Loucy (cell line): ENCODE measurements around the gene CDH15.

ENCODE experiments used
- H2AFZ ChIP-seq: fragments of 200-600 bp; sonication (generic); 2 replicates; pipeline ENCODE4 v1.6.0; 2016; ENCODE audit warnings: antibody characterized with exemption, mild to moderate bottlenecking, low read length, moderate library complexity
- H3F3A ChIP-seq: fragments of 200-600 bp; 2 replicates; pipeline ENCODE4 v1.6.0; 2016; ENCODE audit warnings: antibody characterized with exemption, low read depth, mild to moderate bottlenecking
- H3K27me3 ChIP-seq: fragments of 200-600 bp; sonication (generic); 2 replicates; pipeline ENCODE4 v1.6.1; 2014; ENCODE audit warnings: low read length, mild to moderate bottlenecking; ENCODE audit not compliant: insufficient read depth, poor library complexity, severe bottlenecking
- H3K36me3 ChIP-seq: fragments of 200-600 bp; sonication (generic); 2 replicates; pipeline ENCODE4 v1.6.1; 2016; ENCODE audit warnings: low read length; ENCODE audit not compliant: insufficient read depth
- H3K4me1 ChIP-seq: fragments of 200-600 bp; sonication (generic); 2 replicates; pipeline ENCODE4 v1.5.1; 2014; ENCODE audit warnings: low read length, mild to moderate bottlenecking; ENCODE audit not compliant: insufficient read depth, poor library complexity, severe bottlenecking
- H3K4me2 ChIP-seq: fragments of 200-600 bp; sonication (generic); 2 replicates; pipeline ENCODE4 v1.6.0; 2014; ENCODE audit warnings: antibody characterized with exemption, low read length, low read depth, mild to moderate bottlenecking; ENCODE audit not compliant: poor library complexity, severe bottlenecking
- H3K4me3 ChIP-seq: fragments of 200-600 bp; sonication (generic); 2 replicates; pipeline ENCODE4 v1.5.1; 2014; ENCODE audit warnings: low read length, mild to moderate bottlenecking, mixed read lengths; ENCODE audit not compliant: poor library complexity, severe bottlenecking
- H3K79me2 ChIP-seq: fragments of 200-600 bp; sonication (generic); 2 replicates; pipeline ENCODE4 v1.6.1; 2014; ENCODE audit warnings: low read length; ENCODE audit not compliant: insufficient read depth
- H3K9ac ChIP-seq: fragments of 200-600 bp; sonication (generic); 2 replicates; pipeline ENCODE4 v1.6.0; 2014; ENCODE audit warnings: mild to moderate bottlenecking, low read depth, low read length, moderate library complexity; ENCODE audit not compliant: poor library complexity, severe bottlenecking
- H3K9me2 ChIP-seq: fragments of 200-600 bp; sonication (generic); replicated peaks from 2 replicates; pipeline ENCODE4 v1.6.1; 2016; ENCODE audit warnings: low read depth, low read length, mixed read lengths
- H3K9me3 ChIP-seq: fragments of 200-600 bp; sonication (generic); 2 replicates; pipeline ENCODE4 v1.6.1; 2014; ENCODE audit warnings: mild to moderate bottlenecking, antibody characterized with exemption, low read length, low read depth; ENCODE audit not compliant: insufficient read depth
- H4K20me1 ChIP-seq: fragments of 200-600 bp; sonication (generic); 2 replicates; pipeline ENCODE4 v1.6.0; 2014; ENCODE audit warnings: antibody characterized with exemption, low read length, mild to moderate bottlenecking; ENCODE audit not compliant: insufficient read depth, poor library complexity, severe bottlenecking
- EZH2phosphoT487 ChIP-seq: fragments of 200-600 bp; IDR thresholded peaks from 2 replicates; pipeline ENCODE4 v1.6.1; 2018; ENCODE audit warnings: antibody characterized with exemption, mild to moderate bottlenecking, moderate library complexity, borderline replicate concordance
- TF ChIP-seq, protein P1 (sequence below): fragments of 200-600 bp; sonication (generic); conservative IDR thresholded peaks from 2 replicates; pipeline ENCODE4 v1.5.1; 2014; ENCODE audit warnings: mild to moderate bottlenecking, antibody characterized with exemption, low read length

The CDH15 gene

DNA sequence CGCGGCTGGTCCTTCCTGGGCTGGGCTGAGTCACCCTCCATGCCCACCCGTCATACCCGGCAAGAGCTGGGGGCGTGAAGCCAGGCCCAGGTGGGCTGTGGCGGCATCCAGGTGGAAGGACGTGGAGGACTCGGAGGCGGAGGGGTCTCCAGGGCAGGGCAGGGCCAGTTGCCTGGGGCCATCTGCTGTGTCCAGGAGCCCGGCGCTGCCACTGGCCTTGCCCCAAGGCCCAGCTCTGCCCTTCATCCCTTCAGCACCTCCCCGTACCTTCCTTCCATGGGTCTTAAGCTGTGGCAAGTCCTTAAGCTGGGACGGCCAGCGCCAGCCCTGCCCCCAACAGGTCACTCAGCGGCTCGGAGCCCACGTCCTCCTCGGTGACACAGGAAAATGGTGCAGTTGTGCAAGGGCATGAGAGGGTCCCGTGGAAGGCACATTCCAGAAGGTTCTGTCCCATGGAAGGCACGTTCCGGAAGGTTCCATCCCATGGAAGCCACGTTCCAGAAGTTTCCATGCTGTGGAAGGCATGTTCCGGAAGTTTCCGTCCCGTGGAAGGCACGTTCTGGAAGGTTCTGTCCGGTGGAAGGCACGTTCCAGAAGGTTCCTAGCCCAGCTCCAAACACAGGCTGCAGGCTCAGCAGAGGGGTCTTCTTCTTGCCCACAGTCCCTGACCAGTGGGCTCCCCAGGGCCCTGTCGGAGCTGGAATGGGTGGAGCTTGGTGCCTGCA lies 10.4 kb upstream of the CDH15 start:
- no peaks in the 10 kb centered on the region for H3K79me2 ChIP-seq
- H3K4me3 ChIP-seq: no peak overlapping the region
- H3K9me2 ChIP-seq: no peaks in the 10 kb centered on the region
- H2AFZ ChIP-seq: no peak overlapping the region
- H3K27me3 ChIP-seq: no peaks in the 10 kb centered on the region
- H3K4me1 ChIP-seq: no peaks in the 10 kb centered on the region
- no peaks in the 10 kb centered on the region for H4K20me1 ChIP-seq
- H3K4me2 ChIP-seq: no peak overlapping the region
- H3F3A ChIP-seq: peaks cover 3% of the 10 kb centered on the region; the same call in 1 of the 2 replicates
- H3K36me3 ChIP-seq: no peaks in the 10 kb centered on the region
- H3K9ac ChIP-seq: no peak overlapping the region
- TF ChIP-seq, protein P1, sequence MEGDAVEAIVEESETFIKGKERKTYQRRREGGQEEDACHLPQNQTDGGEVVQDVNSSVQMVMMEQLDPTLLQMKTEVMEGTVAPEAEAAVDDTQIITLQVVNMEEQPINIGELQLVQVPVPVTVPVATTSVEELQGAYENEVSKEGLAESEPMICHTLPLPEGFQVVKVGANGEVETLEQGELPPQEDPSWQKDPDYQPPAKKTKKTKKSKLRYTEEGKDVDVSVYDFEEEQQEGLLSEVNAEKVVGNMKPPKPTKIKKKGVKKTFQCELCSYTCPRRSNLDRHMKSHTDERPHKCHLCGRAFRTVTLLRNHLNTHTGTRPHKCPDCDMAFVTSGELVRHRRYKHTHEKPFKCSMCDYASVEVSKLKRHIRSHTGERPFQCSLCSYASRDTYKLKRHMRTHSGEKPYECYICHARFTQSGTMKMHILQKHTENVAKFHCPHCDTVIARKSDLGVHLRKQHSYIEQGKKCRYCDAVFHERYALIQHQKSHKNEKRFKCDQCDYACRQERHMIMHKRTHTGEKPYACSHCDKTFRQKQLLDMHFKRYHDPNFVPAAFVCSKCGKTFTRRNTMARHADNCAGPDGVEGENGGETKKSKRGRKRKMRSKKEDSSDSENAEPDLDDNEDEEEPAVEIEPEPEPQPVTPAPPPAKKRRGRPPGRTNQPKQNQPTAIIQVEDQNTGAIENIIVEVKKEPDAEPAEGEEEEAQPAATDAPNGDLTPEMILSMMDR: no peak
- no peak for TF ChIP-seq EZH2phosphoT487
- H3K9me3 ChIP-seq: no peaks in the 10 kb centered on the region

DNA sequence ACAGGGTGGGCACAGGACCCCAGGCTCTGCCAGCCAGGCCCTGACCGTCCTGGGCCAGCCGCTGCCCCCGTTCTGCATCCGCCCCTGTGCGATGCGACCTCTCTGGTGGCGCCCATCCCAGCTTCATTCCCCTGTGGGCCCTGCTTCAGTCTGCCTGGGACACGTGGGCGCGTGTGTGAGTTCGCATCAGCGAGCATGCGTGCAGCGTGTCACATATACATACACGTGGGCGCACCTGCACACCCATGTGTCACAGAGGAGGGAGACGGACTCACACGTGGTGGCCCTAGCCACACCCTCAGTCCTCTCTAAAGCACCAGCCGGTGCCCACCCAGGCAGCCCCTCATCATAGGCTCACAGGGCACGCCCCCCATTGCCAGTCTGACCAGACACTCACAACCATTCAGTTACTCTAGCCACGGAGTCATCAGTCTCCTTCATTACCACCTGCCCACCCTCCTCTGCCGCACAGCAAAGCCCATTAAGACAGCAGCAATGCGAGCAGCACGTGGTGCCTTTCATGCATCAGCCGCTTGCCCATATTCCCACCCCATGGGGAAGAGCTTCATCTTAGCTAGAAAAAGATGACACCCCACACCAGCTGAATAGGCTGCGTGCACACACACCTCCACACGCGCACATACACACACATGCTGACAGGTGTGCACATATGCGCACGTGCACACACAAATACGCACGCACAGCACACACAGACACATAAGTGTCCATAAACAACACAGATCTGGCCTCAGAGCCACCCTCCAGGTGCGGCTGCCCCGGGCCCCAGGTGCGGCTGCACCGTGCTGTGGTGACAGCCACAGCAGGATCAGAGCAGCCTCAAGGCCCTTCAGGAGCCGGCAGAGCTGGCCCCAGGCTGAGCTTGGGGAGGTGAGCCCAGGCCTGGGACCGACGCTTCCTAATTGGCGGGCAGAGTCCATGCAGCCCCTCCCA lies 9.5 kb upstream of the CDH15 start:
- Histone ChIP-seq H3K27me3 (no peaks in the 10 kb centered on the region), H3K4me2 (no peak overlapping the region), H3K9me2 (no peaks in the 10 kb centered on the region), H3K36me3 (no peaks in the 10 kb centered on the region), H3K9ac (no peak overlapping the region), H3K4me1 (peaks cover 2% of the 10 kb centered on the region), H4K20me1 (no peaks in the 10 kb centered on the region), H3K4me3 (no peak overlapping the region), H3F3A (peaks cover 3% of the 10 kb centered on the region; the same call in 1 of the 2 replicates), H3K9me3 (no peaks in the 10 kb centered on the region), H2AFZ (no peak overlapping the region), H3K79me2 (no peaks in the 10 kb centered on the region)
- TF ChIP-seq, protein P1: no peak
- no peak for TF ChIP-seq EZH2phosphoT487

DNA sequence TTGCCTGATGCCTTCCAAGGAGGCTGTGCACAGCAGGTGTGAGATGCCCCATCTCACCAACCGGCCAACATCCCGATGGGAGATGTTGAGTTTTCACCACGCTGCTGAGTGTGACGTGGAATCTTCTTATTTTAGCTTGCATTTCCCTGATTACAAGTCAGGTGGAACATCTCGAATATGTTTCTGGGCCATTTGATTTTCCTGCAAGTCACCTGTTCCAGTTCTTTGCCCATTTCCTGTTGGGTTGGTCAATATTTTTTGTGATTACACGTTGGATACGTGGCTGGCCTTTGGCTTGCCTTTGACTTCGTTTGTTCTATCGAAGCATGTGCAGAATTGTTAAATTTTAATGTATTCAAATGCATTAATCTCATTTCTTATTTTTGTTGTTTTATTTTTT lies 8.3 kb upstream of the CDH15 start:
- TF ChIP-seq, protein P1: no peak
- TF ChIP-seq EZH2phosphoT487: no peak
- peaks cover 5% of the 10 kb centered on the region for H3K4me1 ChIP-seq
- no peak overlapping the region for H3K4me2 ChIP-seq

More for the DNA sequence above, 8.3 kb upstream of the CDH15 start:
- no peaks in the 10 kb centered on the region for H3K36me3 ChIP-seq
- H3K9me2 ChIP-seq: no peaks in the 10 kb centered on the region
- H3K79me2 ChIP-seq: no peaks in the 10 kb centered on the region
- H3K27me3 ChIP-seq: no peaks in the 10 kb centered on the region
- no peaks in the 10 kb centered on the region for H3F3A ChIP-seq
- H3K9ac ChIP-seq: no peak overlapping the region
- no peaks in the 10 kb centered on the region for H4K20me1 ChIP-seq
- H3K4me3 ChIP-seq: no peak overlapping the region
- H3K9me3 ChIP-seq: no peaks in the 10 kb centered on the region
- no peak overlapping the region for H2AFZ ChIP-seq
